Colonic mucosa (tissue), 4 donors: ENCODE measurements around the gene MEGF6. TPM values are rescaled to one million over a fixed set of nuclear protein-coding genes. Genes with fewer than 3 reads are reported as not detected.
"Not testable (repeated sequence)": the region's sequence is repeated elsewhere in the genome, so short reads cannot be mapped to it uniquely, and the experiment has no call there.

Source experiments
- DNase-seq: peaks from one replicate; pipeline ENCODE4 v3.0.0-alpha.2; 2020
- H3K27ac ChIP-seq: fragments of 200-600 bp; one replicate; pipeline ENCODE4 v1.8.0; 2021
- H3K27me3 ChIP-seq: fragments of 200-600 bp; one replicate; pipeline ENCODE4 v1.8.0; 2021
- H3K36me3 ChIP-seq: fragments of 200-600 bp; one replicate; pipeline ENCODE4 v1.8.0; 2021
- H3K4me1 ChIP-seq: fragments of 200-600 bp; one replicate; pipeline ENCODE4 v1.8.0; 2021; ENCODE audit warnings: mild to moderate bottlenecking
- H3K4me3 ChIP-seq: fragments of 200-600 bp; one replicate; pipeline ENCODE4 v1.8.0; 2021
- H3K9ac ChIP-seq, 2 donors: one replicate each; pipeline ENCODE4 v1.7.0; 2013; ENCODE audit warnings: control low read depth in 2 of 2, low read depth in 2 of 2, low read length in 2 of 2
- H3K9me3 ChIP-seq: fragments of 200-600 bp; one replicate; pipeline ENCODE4 v1.8.0; 2021
- CTCF ChIP-seq: fragments of 200-600 bp; IDR thresholded peaks from one replicate; pipeline ENCODE4 v1.8.0; 2022; ENCODE audit warnings: antibody characterized with exemption, mild to moderate bottlenecking
- intact Hi-C: fragments of 100-400 bp; cut with DNase I; formaldehyde crosslinking; loops from one replicate; pipeline ENCODE4 v1.14.1; 2022
- total RNA-seq, 2 donors: library from RNA; stranded (reverse); fragmentation: NEBNext Ultra II Directional in 1 of 2; extraction: Animal tissue kit (Norgen Biotek cat#: 25700) in 1 of 2; gene quantifications; one replicate each; pipeline ENCODE4 v1.2.1, GENCODE V29; 2021
- donor health status: healthy.
- donor health status: DM: no; HTN: no; CAD: no.
- donor health status: DM: no; HTN: no; CAD: no.

MEGF6 gene
- total RNA-seq, 2 donors from 2014 or later: 5.2 to 6.4 TPM

- H3K27me3 ChIP-seq: no peaks in the 10 kb centered on the region
- H3K9me3 ChIP-seq: no peaks in the 10 kb centered on the region
- intact Hi-C loops: no loop called here
- peak within 1 kb of the TSS; percentile 86 to 87 for H3K9ac ChIP-seq
- no peak for TF ChIP-seq CTCF
- peak within 1 kb of the TSS; percentile 77 for H3K27ac ChIP-seq
- H3K4me1 ChIP-seq: peaks cover 5% of the 10 kb centered on the region
- no peaks in the 10 kb centered on the region for H3K36me3 ChIP-seq
- peak within 1 kb of the TSS; percentile 95 for H3K4me3 ChIP-seq
- peak; percentile 99 for DNase-seq
Observed at GRCh38 chr1:3624200-3625136, 13.2 kb upstream of the MEGF6 start, which contains the start of gene TPRG1L. Gene TPRG1L, plus strand, starts transcription at chr1:3625015. Its CDS starts 58 bp downstream, at chr1:3625073.

DNA sequence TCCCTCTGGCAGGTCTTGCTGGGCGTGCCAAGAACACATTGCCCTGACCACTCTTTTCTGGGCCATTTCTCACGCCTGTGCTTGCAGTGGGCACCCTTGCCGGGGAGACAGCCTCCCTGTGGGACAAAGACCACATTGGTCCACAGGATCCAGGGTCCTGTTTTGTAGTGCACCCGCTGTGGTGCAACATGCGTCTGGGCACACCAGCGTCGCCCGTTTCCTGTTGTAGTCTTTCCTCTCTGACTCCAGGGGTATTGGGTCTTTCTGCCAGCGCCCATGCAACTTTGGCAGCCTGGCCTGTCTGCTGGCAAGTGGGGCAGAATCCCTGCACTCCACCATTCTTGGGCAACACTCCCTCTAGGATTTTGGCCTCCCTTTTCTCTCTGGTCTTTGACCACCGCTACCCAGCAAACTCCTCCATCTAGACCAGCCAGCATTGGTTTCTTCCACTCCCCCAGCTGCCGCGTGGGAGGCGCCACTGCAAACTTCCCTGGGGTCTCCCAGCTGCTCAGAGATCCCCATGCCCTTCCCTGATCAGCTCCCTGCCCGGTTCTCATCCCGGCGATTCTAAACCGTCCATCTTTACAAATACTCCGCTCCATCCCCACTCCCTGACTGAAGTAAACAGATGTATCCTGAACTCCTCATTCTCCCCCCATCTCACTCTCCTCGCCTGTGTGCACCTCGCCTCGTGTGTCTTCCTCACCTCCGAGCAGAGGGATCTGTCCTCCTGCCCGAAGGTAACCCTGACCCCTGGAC, 12.3 kb upstream of the MEGF6 start:
- DNase-seq: no peak
- H3K36me3 ChIP-seq: no peaks in the 10 kb centered on the region
- peak overlapping the region; percentile 95 for H3K4me3 ChIP-seq
- peaks cover 5% of the 10 kb centered on the region for H3K4me1 ChIP-seq
- TF ChIP-seq CTCF: no peak
- H3K9me3 ChIP-seq: no peaks in the 10 kb centered on the region
- H3K9ac ChIP-seq: peak overlapping the region; percentile 77 to 87
- intact Hi-C loops: no loop called here
- H3K27ac ChIP-seq: no peak overlapping the region
- H3K27me3 ChIP-seq: no peaks in the 10 kb centered on the region

GRCh38 chr1:3622102-3622501, 10.8 kb upstream of the MEGF6 start:
- H3K9me3 ChIP-seq, H3K4me3 ChIP-seq, H3K4me1 ChIP-seq, H3K27me3 ChIP-seq, H3K36me3 ChIP-seq, intact Hi-C loops, H3K27ac ChIP-seq, H3K9ac ChIP-seq, DNase-seq: not testable (repeated sequence)

- H3K9me3 ChIP-seq, H3K36me3 ChIP-seq, H3K27ac ChIP-seq, DNase-seq, H3K27me3 ChIP-seq, H3K4me1 ChIP-seq, H3K4me3 ChIP-seq, intact Hi-C loops, H3K9ac ChIP-seq: not testable (repeated sequence)
Observed at GRCh38 chr1:3621151-3621671, 9.9 kb upstream of the MEGF6 start.

- no peaks in the 10 kb centered on the region for H3K36me3 ChIP-seq
- intact Hi-C loops: no loop called here
- no peak overlapping the region for H3K9ac ChIP-seq
- H3K27ac ChIP-seq: no peak overlapping the region
- no peak overlapping the region for H3K4me3 ChIP-seq
- TF ChIP-seq CTCF: no peak
- no peaks in the 10 kb centered on the region for H3K9me3 ChIP-seq
- H3K27me3 ChIP-seq: no peaks in the 10 kb centered on the region
- no peak for DNase-seq
- peaks cover 1% of the 10 kb centered on the region for H3K4me1 ChIP-seq
Observed at GRCh38 chr1:3620708-3621107, 9.4 kb upstream of the MEGF6 start.

- Histone ChIP-seq H3K27ac (no peak overlapping the region), H3K36me3 (no peaks in the 10 kb centered on the region), H3K9ac (no peak overlapping the region), H3K4me1 (no peaks in the 10 kb centered on the region), H3K27me3 (no peaks in the 10 kb centered on the region), H3K9me3 (no peaks in the 10 kb centered on the region), H3K4me3 (no peak overlapping the region)
- intact Hi-C loops: loop anchor here (2.0 to 5.0 kb wide), 2 partner anchors 52 to 126 kb away; no protein-coding TSS in a partner anchor
- peak; percentile 84 for TF ChIP-seq CTCF
- peak; percentile 79 for DNase-seq
Observed at GRCh38 chr1:3618881-3619671, 7.8 kb upstream of the MEGF6 start.
